ENCODE results near the gene TBC1D14.

- TF ChIP-seq CTCF (conservative IDR thresholded peaks at IDR 0.05; ENCODE audit: low read length) (no peak), EZH2phosphoT487 (IDR thresholded peaks at IDR 0.05; ENCODE audit: borderline replicate concordance) (no peak)
These were observed 139.7 kb downstream of the TBC1D14 start for GRCh38 chr4:7049295-7049694.

Data from Loucy (cell line).